Measurements from ENCODE around the gene ASNSD1. TPM values are rescaled to one million over a fixed set of nuclear protein-coding genes. Genes with fewer than 3 reads are reported as not detected.

The ASNSD1 gene
- total and polyA plus RNA-seq, 2 of the 13 experiments (the other 11 are each of a cell fraction or from before 2014, with no cell fraction given) = 35.1 to 96.6 TPM

DNA sequence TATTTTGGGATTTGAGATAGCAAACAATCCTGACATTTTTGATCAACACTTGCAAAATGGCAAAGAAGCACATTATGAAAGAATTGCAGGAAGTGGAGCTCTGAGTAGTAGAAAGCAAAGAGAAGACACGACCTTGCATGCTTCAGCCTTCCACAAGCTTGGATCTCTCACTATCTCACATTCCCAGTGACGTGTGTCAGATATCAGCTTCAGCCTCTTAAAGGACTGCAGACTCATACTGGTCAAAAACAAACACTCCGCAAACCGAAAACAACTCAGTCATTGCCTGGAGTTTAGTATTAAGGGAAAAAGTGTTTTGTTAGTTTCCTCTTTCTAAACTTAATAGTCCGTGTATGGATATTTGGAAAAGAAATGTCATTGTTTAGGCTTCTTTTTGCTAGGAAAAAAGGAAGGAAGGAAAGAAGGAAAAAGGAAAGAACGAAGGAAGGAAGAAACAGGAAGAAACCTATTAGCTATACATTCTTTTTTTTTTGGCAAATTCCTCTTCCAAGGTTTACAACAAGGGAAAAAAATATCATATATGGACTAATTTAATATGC lies 48.1 kb upstream of the ASNSD1 start:
- H3K4me1 ChIP-seq (ENCODE audit: insufficient read depth, low read length) = peaks cover 37% of the 10 kb centered on the region
- peak overlapping the region in 2 of 3 experiments; percentile 11 to 20; a peak in 1 of 6 replicates for H3K4me3 ChIP-seq (replicated peaks in 1 of 3; ENCODE audit: insufficient read depth in 1 of 3, low read depth in 2 of 3, low read length in 3 of 3)
- intact Hi-C loops (cut with micrococcal nuclease; ENCODE audit: unreplicated experiment) = loop anchor here (2.0 to 5.0 kb wide), 2 partner anchors 32 to 91 kb away; partner anchors contain the start of gene SLC40A1
- H3K27ac ChIP-seq (ENCODE audit: extremely low read length, insufficient read depth, low read length) = peak overlapping the region; percentile 30
- H3K9ac ChIP-seq (ENCODE audit: insufficient read depth, low read depth, low read length) = no peak overlapping the region
- no TSS peak for BruUV-seq (replicated peaks)
- H2AFZ ChIP-seq (ENCODE audit: low read length) = peak overlapping the region; percentile 23
- peak; percentile 94 for ATAC-seq
- peak; percentile 96 for DNase-seq (ENCODE audit: low spot score)
- CTCF ChIA-PET (ENCODE audit: low intra/inter-chr PET ratio, low total read pairs) = no interaction called here
- no peaks in the 10 kb centered on the region for H3K36me3 ChIP-seq (replicated peaks in 1 of 2; ENCODE audit: control insufficient read depth in 1 of 2, insufficient read depth in 2 of 2, low read length in 2 of 2)
- POLR2A ChIA-PET = interaction anchor here (0.8 to 2.6 kb wide), 8 partner anchors 11 to 149 kb away, joined by 3 to 23 read pairs (median 4); partner anchors contain the start of genes ASNSD1, OSGEPL1 and SLC40A1
- H3K79me2 ChIP-seq (ENCODE audit: insufficient read depth, low read length) = no peaks in the 10 kb centered on the region
- peak overlapping the region; percentile 54 for H3K4me2 ChIP-seq (ENCODE audit: low read depth, low read length)
- FAIRE-seq = peak; percentile 70
- no peaks in the 10 kb centered on the region for H4K20me1 ChIP-seq (ENCODE audit: insufficient read depth, low read length)
- in situ Hi-C loops (cut with HindIII; ENCODE audit: extremely low pct_ligation_motif_present, low pct_unique_long_range_greater_than_20kb) = no loop called here
- WGBS (ENCODE audit: low lambda C conversion rate) = 15% methylated on average over 6 of the region's 6 CpGs
- H3K27me3 ChIP-seq (ENCODE audit: control insufficient read depth in 1 of 2, insufficient read depth in 2 of 2, low read length in 2 of 2) = no peaks in the 10 kb centered on the region; a peak in 1 of 5 replicates
- no peaks in the 10 kb centered on the region for H3K9me3 ChIP-seq (ENCODE audit: low read length)
- TF ChIP-seq HNF4A (CRISPR knock-in tag; IDR thresholded peaks at IDR 0.05) = peak; percentile 32; the same call in 1 of the 2 replicates
- TF ChIP-seq ATF7-NPFF (CRISPR knock-in tag; IDR thresholded peaks at IDR 0.05; ENCODE audit: low read depth) = no peak
- peak; percentile 42; the same call in 1 of the 2 replicates for TF ChIP-seq CEBPG (CRISPR knock-in tag; IDR thresholded peaks at IDR 0.05)
- peak; percentile 9; the same call in 1 of the 2 replicates for TF ChIP-seq MAFF (IDR thresholded peaks at IDR 0.05; ENCODE audit: low read depth, low read length)
- no peak for TF ChIP-seq ZNF282 (IDR thresholded peaks at IDR 0.05; ENCODE audit: partially characterized antibody)
- TF ChIP-seq, protein P1, sequence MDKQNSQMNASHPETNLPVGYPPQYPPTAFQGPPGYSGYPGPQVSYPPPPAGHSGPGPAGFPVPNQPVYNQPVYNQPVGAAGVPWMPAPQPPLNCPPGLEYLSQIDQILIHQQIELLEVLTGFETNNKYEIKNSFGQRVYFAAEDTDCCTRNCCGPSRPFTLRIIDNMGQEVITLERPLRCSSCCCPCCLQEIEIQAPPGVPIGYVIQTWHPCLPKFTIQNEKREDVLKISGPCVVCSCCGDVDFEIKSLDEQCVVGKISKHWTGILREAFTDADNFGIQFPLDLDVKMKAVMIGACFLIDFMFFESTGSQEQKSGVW (CRISPR knock-in tag; IDR thresholded peaks at IDR 0.05; ENCODE audit: borderline replicate concordance) = no peak
- no peak for TF ChIP-seq ESRRA (CRISPR knock-in tag; IDR thresholded peaks at IDR 0.05; ENCODE audit: low read depth)
- TF ChIP-seq ZNF10 (CRISPR knock-in tag; IDR thresholded peaks at IDR 0.05; ENCODE audit: borderline replicate concordance, low read depth) = no peak
- TF ChIP-seq ZSCAN30 (CRISPR knock-in tag; IDR thresholded peaks at IDR 0.05) = no peak
- TF ChIP-seq, protein P2, sequence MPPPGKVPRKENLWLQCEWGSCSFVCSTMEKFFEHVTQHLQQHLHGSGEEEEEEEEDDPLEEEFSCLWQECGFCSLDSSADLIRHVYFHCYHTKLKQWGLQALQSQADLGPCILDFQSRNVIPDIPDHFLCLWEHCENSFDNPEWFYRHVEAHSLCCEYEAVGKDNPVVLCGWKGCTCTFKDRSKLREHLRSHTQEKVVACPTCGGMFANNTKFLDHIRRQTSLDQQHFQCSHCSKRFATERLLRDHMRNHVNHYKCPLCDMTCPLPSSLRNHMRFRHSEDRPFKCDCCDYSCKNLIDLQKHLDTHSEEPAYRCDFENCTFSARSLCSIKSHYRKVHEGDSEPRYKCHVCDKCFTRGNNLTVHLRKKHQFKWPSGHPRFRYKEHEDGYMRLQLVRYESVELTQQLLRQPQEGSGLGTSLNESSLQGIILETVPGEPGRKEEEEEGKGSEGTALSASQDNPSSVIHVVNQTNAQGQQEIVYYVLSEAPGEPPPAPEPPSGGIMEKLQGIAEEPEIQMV (CRISPR knock-in tag; IDR thresholded peaks at IDR 0.05; ENCODE audit: low read depth) = no peak
- TF ChIP-seq RAD21 (CRISPR knock-in tag; IDR thresholded peaks at IDR 0.05) = no peak
- TF ChIP-seq TBP (CRISPR knock-in tag; IDR thresholded peaks at IDR 0.05) = no peak
- TF ChIP-seq, protein P3, sequence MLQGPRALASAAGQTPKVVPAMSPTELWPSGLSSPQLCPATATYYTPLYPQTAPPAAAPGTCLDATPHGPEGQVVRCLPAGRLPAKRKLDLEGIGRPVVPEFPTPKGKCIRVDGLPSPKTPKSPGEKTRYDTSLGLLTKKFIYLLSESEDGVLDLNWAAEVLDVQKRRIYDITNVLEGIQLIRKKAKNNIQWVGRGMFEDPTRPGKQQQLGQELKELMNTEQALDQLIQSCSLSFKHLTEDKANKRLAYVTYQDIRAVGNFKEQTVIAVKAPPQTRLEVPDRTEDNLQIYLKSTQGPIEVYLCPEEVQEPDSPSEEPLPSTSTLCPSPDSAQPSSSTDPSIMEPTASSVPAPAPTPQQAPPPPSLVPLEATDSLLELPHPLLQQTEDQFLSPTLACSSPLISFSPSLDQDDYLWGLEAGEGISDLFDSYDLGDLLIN (CRISPR knock-in tag; IDR thresholded peaks at IDR 0.05; ENCODE audit: borderline replicate concordance) = no peak
- TF ChIP-seq ZNF350 (CRISPR knock-in tag; IDR thresholded peaks at IDR 0.05; ENCODE audit: borderline replicate concordance, low read depth) = no peak
- TF ChIP-seq, protein P4, sequence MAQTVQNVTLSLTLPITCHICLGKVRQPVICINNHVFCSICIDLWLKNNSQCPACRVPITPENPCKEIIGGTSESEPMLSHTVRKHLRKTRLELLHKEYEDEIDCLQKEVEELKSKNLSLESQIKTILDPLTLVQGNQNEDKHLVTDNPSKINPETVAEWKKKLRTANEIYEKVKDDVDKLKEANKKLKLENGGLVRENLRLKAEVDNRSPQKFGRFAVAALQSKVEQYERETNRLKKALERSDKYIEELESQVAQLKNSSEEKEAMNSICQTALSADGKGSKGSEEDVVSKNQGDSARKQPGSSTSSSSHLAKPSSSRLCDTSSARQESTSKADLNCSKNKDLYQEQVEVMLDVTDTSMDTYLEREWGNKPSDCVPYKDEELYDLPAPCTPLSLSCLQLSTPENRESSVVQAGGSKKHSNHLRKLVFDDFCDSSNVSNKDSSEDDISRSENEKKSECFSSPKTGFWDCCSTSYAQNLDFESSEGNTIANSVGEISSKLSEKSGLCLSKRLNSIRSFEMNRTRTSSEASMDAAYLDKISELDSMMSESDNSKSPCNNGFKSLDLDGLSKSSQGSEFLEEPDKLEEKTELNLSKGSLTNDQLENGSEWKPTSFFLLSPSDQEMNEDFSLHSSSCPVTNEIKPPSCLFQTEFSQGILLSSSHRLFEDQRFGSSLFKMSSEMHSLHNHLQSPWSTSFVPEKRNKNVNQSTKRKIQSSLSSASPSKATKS (CRISPR knock-in tag; IDR thresholded peaks at IDR 0.05) = no peak
- no peak for TF ChIP-seq GABPA (IDR thresholded peaks at IDR 0.05; ENCODE audit: low read depth, low read length)
- 0 out of 2 replicates have a peak, but pooled peaks have one; percentile 19 for TF ChIP-seq GABPA (CRISPR knock-in tag; IDR thresholded peaks at IDR 0.05; ENCODE audit: low read depth)
- TF ChIP-seq SRF (IDR thresholded peaks at IDR 0.05; ENCODE audit: low read depth, low read length) = no peak
- TF ChIP-seq RFX3 (CRISPR knock-in tag; IDR thresholded peaks at IDR 0.05) = no peak
- no peak for TF ChIP-seq ZNF382 (CRISPR knock-in tag; IDR thresholded peaks at IDR 0.05; ENCODE audit: borderline replicate concordance)
- 0 out of 2 replicates have a peak, but pooled peaks have one; percentile 12 for TF ChIP-seq FOXO1 (CRISPR knock-in tag; IDR thresholded peaks at IDR 0.05)

Data from HepG2 (cell line).